Esophagus muscularis mucosa (tissue), 4 donors: ENCODE measurements around the gene CABLES1.

ENCODE experiments used
- CTCF ChIP-seq, 3 experiments: fragments of 200-600 bp in 2 of 3; fragments of 450-650 bp in 1 of 3; sonication (generic) in 2 of 3; IDR thresholded peaks; one replicate each; pipeline ENCODE4 v1.5.1; 2017 to 2019; ENCODE audit warnings: antibody characterized with exemption in 3 of 3, mild to moderate bottlenecking in 2 of 3, moderate library complexity in 1 of 3
- EP300 ChIP-seq: sonication (generic); formaldehyde crosslinking; IDR thresholded peaks from one replicate; pipeline ENCODE4 v1.6.1; 2017; ENCODE audit warnings: antibody characterized with exemption
- POLR2A ChIP-seq: fragments of 450-650 bp; IDR thresholded peaks from one replicate; pipeline ENCODE4 v1.6.1; 2017; ENCODE audit warnings: antibody characterized with exemption, moderate library complexity, mild to moderate bottlenecking, low read depth

DNA sequence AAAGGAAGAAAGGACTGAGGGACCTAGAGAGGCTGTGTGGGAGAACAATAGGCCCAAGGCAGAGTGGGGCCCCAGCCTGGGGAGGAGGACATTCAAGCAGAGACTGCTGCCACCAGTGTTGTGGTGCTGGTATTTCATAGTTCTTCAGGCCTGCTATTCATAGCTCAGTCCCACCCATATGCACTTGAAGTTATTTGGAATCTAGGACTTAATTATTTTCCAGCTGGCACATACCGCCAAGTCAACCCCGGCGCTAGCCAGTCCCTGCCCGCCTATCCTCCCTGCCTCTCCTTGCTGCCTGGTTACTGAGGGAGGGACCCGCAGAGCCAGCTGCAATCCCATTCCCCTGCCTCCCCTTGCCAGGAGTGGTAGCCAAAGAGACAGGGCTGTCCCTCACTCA is 141.2 kb downstream of the CABLES1 start:
- TF ChIP-seq CTCF (IDR thresholded peaks at IDR 0.05) (no peak), POLR2A (no peak), EP300 (no peak)
